Measurements from ENCODE around the gene RGCC. TPM values are rescaled to one million over a fixed set of nuclear protein-coding genes. Genes with fewer than 3 reads are reported as not detected.
A peak's percentile ranks its signal among the peaks of the same experiment; 100 is the strongest.

RGCC gene
- polyA plus RNA-seq, 4 donors: 2.2 to 10.8 (median 7.2) TPM

DNA sequence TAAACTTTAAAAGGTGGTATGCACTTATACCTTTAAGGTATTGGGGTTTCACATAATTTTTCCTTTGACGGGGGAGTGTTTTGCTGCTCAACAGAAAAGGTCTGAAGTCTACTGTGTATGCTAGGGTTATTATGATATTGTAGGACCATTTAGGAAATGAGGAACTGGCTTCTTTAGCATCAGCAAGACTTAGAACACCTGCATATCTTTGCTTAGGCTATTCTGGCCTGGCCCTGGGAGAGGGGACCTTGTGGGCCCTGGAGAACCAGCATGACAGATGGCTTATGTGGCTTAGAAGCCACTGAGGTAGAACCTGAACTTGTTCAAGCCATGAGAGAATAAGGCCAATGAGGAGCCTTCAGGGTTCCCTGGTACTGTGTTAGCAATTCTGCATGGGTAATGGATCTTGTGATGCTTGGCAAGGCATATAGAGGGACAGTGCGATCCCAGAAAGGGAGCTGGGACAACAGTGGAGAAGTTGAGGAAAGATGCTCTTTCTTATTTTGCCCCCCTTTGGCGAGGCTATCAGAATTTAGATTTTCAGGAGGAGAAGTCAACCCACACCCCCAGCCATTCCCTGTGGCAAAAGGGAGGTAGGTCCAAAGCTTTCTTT lies 4.3 kb downstream of the RGCC start:
- DNase-seq (no peak), FAIRE-seq (no peak)
- peaks cover 0 to 27% (median 2%) of the 10 kb centered on the region in 3 donors for H3K27me3 ChIP-seq (ENCODE audit: control insufficient read depth in 3 of 3, insufficient read depth in 3 of 3, low read length in 3 of 3)
- H3K36me3 ChIP-seq (ENCODE audit: control insufficient read depth in 3 of 3, insufficient read depth in 2 of 3, low read depth in 1 of 3, low read length in 3 of 3): no peaks in the 10 kb centered on the region
- 86 to 92% (median 89%) methylated on average over 3 of the region's 3 CpGs for WGBS, 3 donors
- H3K9me3 ChIP-seq (ENCODE audit: control insufficient read depth in 2 of 2, insufficient read depth in 1 of 2, low read depth in 1 of 2, low read length in 1 of 2): no peaks in the 10 kb centered on the region
- H3K4me3 ChIP-seq (ENCODE audit: low read depth in 1 of 3, low read length in 3 of 3): no peak overlapping the region
- H3K27ac ChIP-seq (ENCODE audit: low read depth in 1 of 3, low read length in 2 of 3): no peak overlapping the region
- H3K4me1 ChIP-seq (ENCODE audit: control insufficient read depth in 3 of 3, insufficient read depth in 2 of 3, low read depth in 1 of 3, low read length in 2 of 3): peaks cover 0 to 8% (median 2%) of the 10 kb centered on the region in 3 donors

- peaks cover 0 to 22% (median 2%) of the 10 kb centered on the region in 3 donors for H3K27me3 ChIP-seq (ENCODE audit: control insufficient read depth in 3 of 3, insufficient read depth in 3 of 3, low read length in 3 of 3)
- peaks cover 0 to 5% (median 2%) of the 10 kb centered on the region in 3 donors for H3K4me1 ChIP-seq (ENCODE audit: control insufficient read depth in 3 of 3, insufficient read depth in 2 of 3, low read depth in 1 of 3, low read length in 2 of 3)
- H3K9me3 ChIP-seq (ENCODE audit: control insufficient read depth in 2 of 2, insufficient read depth in 1 of 2, low read depth in 1 of 2, low read length in 1 of 2): no peaks in the 10 kb centered on the region
- H3K36me3 ChIP-seq (ENCODE audit: control insufficient read depth in 3 of 3, insufficient read depth in 2 of 3, low read depth in 1 of 3, low read length in 3 of 3): no peaks in the 10 kb centered on the region
- no peak for DNase-seq
- no peak overlapping the region for H3K27ac ChIP-seq (ENCODE audit: low read depth in 1 of 3, low read length in 2 of 3)
- WGBS, 3 donors: 93 to 94% (median 94%) methylated on average over 6 of the region's 6 CpGs
- H3K4me3 ChIP-seq (ENCODE audit: low read depth in 1 of 3, low read length in 3 of 3): no peak overlapping the region
- FAIRE-seq: no peak
Measured at GRCh38 chr13:41462427-41462826, 5.1 kb downstream of the RGCC start.

GRCh38 chr13:41463838-41464602 lies 6.7 kb downstream of the RGCC start:
- H3K4me1 ChIP-seq (ENCODE audit: control insufficient read depth in 3 of 3, insufficient read depth in 2 of 3, low read depth in 1 of 3, low read length in 2 of 3): no peaks in the 10 kb centered on the region
- DNase-seq (no peak), FAIRE-seq (no peak)
- peak overlapping the region in 1 of 3 donors; percentile 65 for H3K27ac ChIP-seq (ENCODE audit: low read depth in 1 of 3, low read length in 2 of 3)
- 76 to 84% (median 82%) methylated on average over 11 of the region's 11 CpGs for WGBS, 3 donors
- H3K9me3 ChIP-seq (ENCODE audit: control insufficient read depth in 2 of 2, insufficient read depth in 1 of 2, low read depth in 1 of 2, low read length in 1 of 2): no peaks in the 10 kb centered on the region
- H3K36me3 ChIP-seq (ENCODE audit: control insufficient read depth in 3 of 3, insufficient read depth in 2 of 3, low read depth in 1 of 3, low read length in 3 of 3): no peaks in the 10 kb centered on the region
- no peak overlapping the region for H3K4me3 ChIP-seq (ENCODE audit: low read depth in 1 of 3, low read length in 3 of 3)
- H3K27me3 ChIP-seq (ENCODE audit: control insufficient read depth in 3 of 3, insufficient read depth in 3 of 3, low read length in 3 of 3): peaks cover 0 to 7% (median 2%) of the 10 kb centered on the region in 3 donors

DNA sequence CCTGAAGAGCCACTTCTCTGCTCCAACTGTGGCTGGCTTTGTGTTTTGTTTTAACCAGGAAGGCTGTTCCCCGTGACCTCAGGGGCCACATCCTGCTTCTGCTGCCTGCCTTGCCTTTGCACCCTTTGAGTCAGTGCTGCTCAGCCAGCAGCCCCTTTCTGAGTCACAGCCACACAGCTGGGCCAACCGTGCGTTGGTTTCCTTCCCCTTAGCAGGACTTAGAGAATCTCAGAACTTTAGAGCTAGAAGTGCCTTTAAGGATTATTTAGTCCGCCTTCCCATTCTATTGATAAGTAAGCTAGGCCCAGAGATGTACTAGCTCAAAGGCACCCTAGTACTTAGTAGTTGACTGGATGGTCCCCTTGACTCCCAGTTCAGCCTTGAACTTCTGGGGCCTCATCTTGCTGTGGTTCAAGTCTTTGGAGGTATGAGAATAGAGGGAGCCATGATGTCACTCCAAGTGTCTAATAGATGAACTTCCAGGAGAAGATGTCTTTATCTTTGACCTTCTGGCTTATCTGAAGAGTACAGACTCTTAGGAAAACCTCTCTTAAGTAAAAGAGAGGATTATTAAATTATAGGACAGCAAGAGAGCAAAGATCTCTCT lies 8.0 kb downstream of the RGCC start:
- H3K9me3 ChIP-seq (ENCODE audit: control insufficient read depth in 2 of 2, insufficient read depth in 1 of 2, low read depth in 1 of 2, low read length in 1 of 2): no peaks in the 10 kb centered on the region
- FAIRE-seq (no peak), DNase-seq (peak; percentile 11 to 64)
- H3K4me1 ChIP-seq (ENCODE audit: control insufficient read depth in 3 of 3, insufficient read depth in 2 of 3, low read depth in 1 of 3, low read length in 2 of 3): no peaks in the 10 kb centered on the region
- H3K27me3 ChIP-seq (ENCODE audit: control insufficient read depth in 3 of 3, insufficient read depth in 3 of 3, low read length in 3 of 3): no peaks in the 10 kb centered on the region
- no peaks in the 10 kb centered on the region for H3K36me3 ChIP-seq (ENCODE audit: control insufficient read depth in 3 of 3, insufficient read depth in 2 of 3, low read depth in 1 of 3, low read length in 3 of 3)
- H3K4me3 ChIP-seq (ENCODE audit: low read depth in 1 of 3, low read length in 3 of 3): no peak overlapping the region
- peak overlapping the region in 2 of 3 donors; percentile 46 to 65 for H3K27ac ChIP-seq (ENCODE audit: low read depth in 1 of 3, low read length in 2 of 3)
- 63 to 75% (median 65%) methylated on average over 4 of the region's 4 CpGs for WGBS, 3 donors

DNA sequence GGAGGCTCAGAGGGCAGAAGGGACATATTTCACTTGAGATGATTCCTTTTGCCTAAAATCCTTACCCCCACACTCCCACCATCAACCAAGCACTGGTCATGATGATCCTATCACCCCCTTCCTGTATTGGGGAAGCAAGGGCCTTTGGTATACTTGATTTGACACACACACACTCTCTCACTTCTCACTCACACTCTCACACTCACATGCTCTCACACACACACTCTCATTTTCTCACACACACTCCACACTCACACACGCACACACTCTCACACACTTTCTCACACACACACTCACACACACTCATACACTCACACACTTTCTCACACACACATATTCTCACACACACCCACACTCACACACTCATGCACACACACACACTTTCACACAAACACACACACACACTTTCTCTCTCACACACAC lies 8.6 kb downstream of the RGCC start:
- Histone ChIP-seq H3K9me3 (ENCODE audit: control insufficient read depth in 2 of 2, insufficient read depth in 1 of 2, low read depth in 1 of 2, low read length in 1 of 2) (no peaks in the 10 kb centered on the region), H3K27ac (ENCODE audit: low read depth in 1 of 3, low read length in 2 of 3) (peak overlapping the region in 2 of 3 donors; percentile 46 to 60), H3K4me3 (ENCODE audit: low read depth in 1 of 3, low read length in 3 of 3) (no peak overlapping the region), H3K36me3 (ENCODE audit: control insufficient read depth in 3 of 3, insufficient read depth in 2 of 3, low read depth in 1 of 3, low read length in 3 of 3) (no peaks in the 10 kb centered on the region), H3K4me1 (ENCODE audit: control insufficient read depth in 3 of 3, insufficient read depth in 2 of 3, low read depth in 1 of 3, low read length in 2 of 3) (no peaks in the 10 kb centered on the region), H3K27me3 (ENCODE audit: control insufficient read depth in 3 of 3, insufficient read depth in 3 of 3, low read length in 3 of 3) (no peaks in the 10 kb centered on the region)
- FAIRE-seq (no peak), DNase-seq (no peak)
- 90 to 100% (median 97%) methylated on average over 1 of the region's 1 CpG for WGBS, 3 donors

- Histone ChIP-seq H3K4me3 (ENCODE audit: low read depth in 1 of 3, low read length in 3 of 3) (no peak overlapping the region), H3K36me3 (ENCODE audit: control insufficient read depth in 3 of 3, insufficient read depth in 2 of 3, low read depth in 1 of 3, low read length in 3 of 3) (no peaks in the 10 kb centered on the region), H3K4me1 (ENCODE audit: control insufficient read depth in 3 of 3, insufficient read depth in 2 of 3, low read depth in 1 of 3, low read length in 2 of 3) (no peaks in the 10 kb centered on the region), H3K27me3 (ENCODE audit: control insufficient read depth in 3 of 3, insufficient read depth in 3 of 3, low read length in 3 of 3) (no peaks in the 10 kb centered on the region), H3K27ac (ENCODE audit: low read depth in 1 of 3, low read length in 2 of 3) (no peak overlapping the region), H3K9me3 (ENCODE audit: control insufficient read depth in 2 of 2, insufficient read depth in 1 of 2, low read depth in 1 of 2, low read length in 1 of 2) (no peaks in the 10 kb centered on the region)
- no peak for DNase-seq
- 46 to 59% (median 54%) methylated on average over 2 of the region's 2 CpGs for WGBS, 3 donors
- no peak for FAIRE-seq
Measured at GRCh38 chr13:41467425-41467945, 10.1 kb downstream of the RGCC start.

DNA sequence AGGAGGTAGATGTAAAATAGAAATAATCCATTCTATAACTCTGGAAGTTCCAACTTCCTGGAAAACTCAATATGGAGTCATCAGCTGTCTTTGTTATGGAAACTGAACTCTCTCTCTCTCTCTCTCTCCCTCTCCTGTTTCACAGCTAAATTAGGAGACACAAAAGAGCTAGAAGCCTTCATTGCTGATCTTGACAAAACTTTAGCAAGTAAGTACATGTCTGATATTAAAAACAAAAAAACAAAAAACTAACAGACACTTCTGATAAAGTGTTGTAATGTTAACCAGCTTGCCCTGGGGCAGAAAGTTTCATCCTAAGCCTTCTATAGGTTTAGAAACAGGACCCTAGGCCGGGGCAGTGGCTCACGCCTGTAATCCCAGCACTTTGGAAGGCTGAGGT lies 11.3 kb downstream of the RGCC start:
- H3K27me3 ChIP-seq (ENCODE audit: control insufficient read depth in 3 of 3, insufficient read depth in 3 of 3, low read length in 3 of 3): no peaks in the 10 kb centered on the region
- 91 to 95% (median 95%) methylated on average over 2 of the region's 2 CpGs for WGBS, 3 donors
- H3K27ac ChIP-seq (ENCODE audit: low read depth in 1 of 3, low read length in 2 of 3): no peak overlapping the region
- H3K4me1 ChIP-seq (ENCODE audit: control insufficient read depth in 3 of 3, insufficient read depth in 2 of 3, low read depth in 1 of 3, low read length in 2 of 3): no peaks in the 10 kb centered on the region
- no peak overlapping the region for H3K4me3 ChIP-seq (ENCODE audit: low read depth in 1 of 3, low read length in 3 of 3)
- no peak for DNase-seq
- FAIRE-seq: no peak
- no peaks in the 10 kb centered on the region for H3K9me3 ChIP-seq (ENCODE audit: control insufficient read depth in 2 of 2, insufficient read depth in 1 of 2, low read depth in 1 of 2, low read length in 1 of 2)
- no peaks in the 10 kb centered on the region for H3K36me3 ChIP-seq (ENCODE audit: control insufficient read depth in 3 of 3, insufficient read depth in 2 of 3, low read depth in 1 of 3, low read length in 3 of 3)

DNA sequence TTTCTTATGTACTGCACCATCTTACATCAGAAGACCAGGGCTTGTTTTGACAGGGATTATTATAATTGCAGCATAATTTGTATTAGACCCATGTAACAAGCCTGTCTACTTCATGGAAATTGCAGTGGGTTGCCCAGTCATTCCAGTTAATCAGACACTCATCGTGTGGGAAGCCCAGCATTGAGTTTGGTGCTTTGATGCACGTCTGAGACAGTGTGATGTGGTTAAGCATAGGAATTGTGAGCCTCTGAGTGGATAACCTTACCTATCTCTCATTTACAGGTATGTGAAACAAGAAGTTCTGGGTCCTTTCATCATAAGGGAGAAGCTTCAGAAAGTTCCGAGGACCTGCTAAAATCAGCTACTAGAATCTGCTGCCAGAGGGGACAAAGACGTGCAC lies 12.8 kb downstream of the RGCC start:
- WGBS, 3 donors: 80 to 88% (median 86%) methylated on average over 4 of the region's 4 CpGs
- Histone ChIP-seq H3K27me3 (ENCODE audit: control insufficient read depth in 3 of 3, insufficient read depth in 3 of 3, low read length in 3 of 3) (no peaks in the 10 kb centered on the region), H3K4me1 (ENCODE audit: control insufficient read depth in 3 of 3, insufficient read depth in 2 of 3, low read depth in 1 of 3, low read length in 2 of 3) (no peaks in the 10 kb centered on the region), H3K36me3 (ENCODE audit: control insufficient read depth in 3 of 3, insufficient read depth in 2 of 3, low read depth in 1 of 3, low read length in 3 of 3) (no peaks in the 10 kb centered on the region), H3K4me3 (ENCODE audit: low read depth in 1 of 3, low read length in 3 of 3) (no peak overlapping the region), H3K9me3 (ENCODE audit: control insufficient read depth in 2 of 2, insufficient read depth in 1 of 2, low read depth in 1 of 2, low read length in 1 of 2) (no peaks in the 10 kb centered on the region), H3K27ac (ENCODE audit: low read depth in 1 of 3, low read length in 2 of 3) (no peak overlapping the region)
- DNase-seq: no peak
- no peak for FAIRE-seq

All from small intestine (tissue), 7 donors.